Measurements from ENCODE around the gene TSPEAR.
"Not testable (repeated sequence)": the region's sequence is repeated elsewhere in the genome, so short reads cannot be mapped to it uniquely, and the experiment has no call there.

TSPEAR gene

GRCh38 chr21:44589094-44589493, 122.3 kb downstream of the TSPEAR start:
- no peak for DNase-seq (ENCODE audit: low spot score)

- DNase-seq (ENCODE audit: low spot score) = no peak
These were observed 125.5 kb downstream of the TSPEAR start for GRCh38 chr21:44585892-44586291.

- no peak for DNase-seq (ENCODE audit: low spot score)
These were observed 127.6 kb downstream of the TSPEAR start for GRCh38 chr21:44583800-44584147.

- no peak for DNase-seq (ENCODE audit: low spot score)
These were observed 128.1 kb downstream of the TSPEAR start for GRCh38 chr21:44583089-44583799.

GRCh38 chr21:44582055-44582454, 129.3 kb downstream of the TSPEAR start:
- DNase-seq (ENCODE audit: low spot score) = no peak

- no peak for DNase-seq (ENCODE audit: low spot score)
These were observed 130.2 kb downstream of the TSPEAR start for GRCh38 chr21:44581158-44581557.

GRCh38 chr21:44580231-44580821, 131.0 kb downstream of the TSPEAR start, which contains the start of gene KRTAP10-5:
KRTAP10-5 (minus strand) TSS chr21:44580604; CDS start chr21:44580578, 26 bp downstream.
- not testable (repeated sequence) for DNase-seq (ENCODE audit: low spot score)

GRCh38 chr21:44579833-44580144, 131.6 kb downstream of the TSPEAR start:
- DNase-seq (ENCODE audit: low spot score) = no peak

- DNase-seq (ENCODE audit: low spot score) = no peak
These were observed 132.1 kb downstream of the TSPEAR start for GRCh38 chr21:44579056-44579832.

GRCh38 chr21:44578371-44579055, 132.9 kb downstream of the TSPEAR start:
- DNase-seq (ENCODE audit: low spot score) = no peak

- no peak for DNase-seq (ENCODE audit: low spot score)
These were observed 135.3 kb downstream of the TSPEAR start for GRCh38 chr21:44576025-44576420.

- DNase-seq (ENCODE audit: low spot score) = no peak
These were observed 135.9 kb downstream of the TSPEAR start for GRCh38 chr21:44575307-44576024.

GRCh38 chr21:44574457-44575306, 136.7 kb downstream of the TSPEAR start:
- DNase-seq (ENCODE audit: low spot score) = no peak

GRCh38 chr21:44573630-44574456, 137.5 kb downstream of the TSPEAR start, which contains the start of gene KRTAP10-4:
KRTAP10-4 (plus strand) TSS chr21:44573729; CDS start chr21:44573759, 30 bp downstream.
- not testable (repeated sequence) for DNase-seq (ENCODE audit: low spot score)

GRCh38 chr21:44572959-44573583, 138.3 kb downstream of the TSPEAR start:
- no peak for DNase-seq (ENCODE audit: low spot score)

- DNase-seq (ENCODE audit: low spot score) = no peak
These were observed 139.3 kb downstream of the TSPEAR start for GRCh38 chr21:44571844-44572782.

GRCh38 chr21:44571296-44571695, 140.1 kb downstream of the TSPEAR start:
- DNase-seq (ENCODE audit: low spot score) = no peak

GRCh38 chr21:44569861-44570517, 141.4 kb downstream of the TSPEAR start:
- no peak for DNase-seq (ENCODE audit: low spot score)
